ENCODE results near the gene CUEDC1. TPM values are rescaled to one million over a fixed set of nuclear protein-coding genes. Genes with fewer than 3 reads are reported as not detected.

The CUEDC1 gene
- total RNA-seq, 1 experiment from 2014 or later = 27.5 TPM

- Histone ChIP-seq H3K27me3 (replicated peaks; ENCODE audit: control insufficient read depth, insufficient read depth, low read length) (no peaks in the 10 kb centered on the region), H3K9me3 (no peaks in the 10 kb centered on the region), H3K4me1 (peaks cover 23% of the 10 kb centered on the region), H3K36me3 (ENCODE audit: control insufficient read depth, insufficient read depth, low read length) (peaks cover 5% of the 10 kb centered on the region; the same call in 1 of the 2 replicates), H3K4me3 (ENCODE audit: low read depth, low read length) (no peak overlapping the region)
- Mint-ChIP-seq H3K27me3 (ENCODE audit: insufficient read depth, unreplicated experiment) (no peaks in the 10 kb centered on the region), H3K36me3 (ENCODE audit: insufficient read depth, unreplicated experiment) (peaks cover 90% of the 10 kb centered on the region), H3K4me1 (ENCODE audit: low read depth, unreplicated experiment) (peaks cover 20% of the 10 kb centered on the region), H3K27ac (ENCODE audit: unreplicated experiment) (no peak overlapping the region), H3K9me3 (ENCODE audit: unreplicated experiment) (no peaks in the 10 kb centered on the region), H3K4me3 (ENCODE audit: unreplicated experiment) (no peak overlapping the region)
- ChIA-PET POLR2A (interaction anchor here (0.5 to 0.6 kb wide), 2 partner anchors 8 to 512 kb away, joined by 3 read pairs; partner anchors contain the start of gene MTMR4), CTCF (no interaction called here)
- no peak for TF ChIP-seq CTCF (IDR thresholded peaks at IDR 0.05; ENCODE audit: insufficient read depth in 1 of 2, low read depth in 1 of 2, low read length in 1 of 2, severe bottlenecking in 1 of 2, unreplicated experiment in 1 of 2)
- no TSS peak for BruUV-seq (replicated peaks)
- intact Hi-C loops (cut with micrococcal nuclease; ENCODE audit: unreplicated experiment) = no loop called here
- DNase-seq = no peak
Observed at GRCh38 chr17:58002154-58002948, 47.1 kb upstream of the CUEDC1 start.

GRCh38 chr17:58001461-58002124, 46.4 kb upstream of the CUEDC1 start:
- Histone ChIP-seq H3K4me3 (ENCODE audit: low read depth, low read length) (no peak overlapping the region), H3K27me3 (replicated peaks; ENCODE audit: control insufficient read depth, insufficient read depth, low read length) (no peaks in the 10 kb centered on the region), H3K4me1 (peaks cover 23% of the 10 kb centered on the region), H3K36me3 (ENCODE audit: control insufficient read depth, insufficient read depth, low read length) (peaks cover 5% of the 10 kb centered on the region; the same call in 1 of the 2 replicates), H3K9me3 (no peaks in the 10 kb centered on the region)
- POLR2A ChIA-PET = interaction anchor here (0.5 kb wide), 1 partner anchor 513 kb away, joined by 3 read pairs; the partner anchor contains the start of gene MTMR4
- no peak overlapping the region for H3K4me3 Mint-ChIP-seq (ENCODE audit: unreplicated experiment)
- no peak overlapping the region for H3K27ac Mint-ChIP-seq (ENCODE audit: unreplicated experiment)
- TF ChIP-seq CTCF (IDR thresholded peaks at IDR 0.05; ENCODE audit: insufficient read depth in 1 of 2, low read depth in 1 of 2, low read length in 1 of 2, severe bottlenecking in 1 of 2, unreplicated experiment in 1 of 2) = no peak
- peaks cover 90% of the 10 kb centered on the region for H3K36me3 Mint-ChIP-seq (ENCODE audit: insufficient read depth, unreplicated experiment)
- no peaks in the 10 kb centered on the region for H3K27me3 Mint-ChIP-seq (ENCODE audit: insufficient read depth, unreplicated experiment)
- no peak for DNase-seq
- CTCF ChIA-PET = no interaction called here
- no TSS peak for BruUV-seq (replicated peaks)
- intact Hi-C loops (cut with micrococcal nuclease; ENCODE audit: unreplicated experiment) = no loop called here
- no peaks in the 10 kb centered on the region for H3K9me3 Mint-ChIP-seq (ENCODE audit: unreplicated experiment)
- H3K4me1 Mint-ChIP-seq (ENCODE audit: low read depth, unreplicated experiment) = peaks cover 20% of the 10 kb centered on the region

GRCh38 chr17:57999496-58000017, 44.3 kb upstream of the CUEDC1 start:
- CTCF ChIA-PET = interaction anchor here (0.5 to 2.0 kb wide), 23 partner anchors 10 to 1730 kb away, joined by 3 to 23 read pairs (median 5); partner anchors contain the start of gene VEZF1
- Mint-ChIP-seq H3K27me3 (ENCODE audit: insufficient read depth, unreplicated experiment) (no peaks in the 10 kb centered on the region), H3K27ac (ENCODE audit: unreplicated experiment) (no peak overlapping the region), H3K36me3 (ENCODE audit: insufficient read depth, unreplicated experiment) (peaks cover 85% of the 10 kb centered on the region), H3K4me1 (ENCODE audit: low read depth, unreplicated experiment) (peaks cover 9% of the 10 kb centered on the region), H3K4me3 (ENCODE audit: unreplicated experiment) (no peak overlapping the region), H3K9me3 (ENCODE audit: unreplicated experiment) (no peaks in the 10 kb centered on the region)
- H3K4me1 ChIP-seq = peaks cover 12% of the 10 kb centered on the region
- H3K27me3 ChIP-seq (replicated peaks; ENCODE audit: control insufficient read depth, insufficient read depth, low read length) = no peaks in the 10 kb centered on the region
- no TSS peak for BruUV-seq (replicated peaks)
- TF ChIP-seq CTCF (IDR thresholded peaks at IDR 0.05; ENCODE audit: insufficient read depth in 1 of 2, low read depth in 1 of 2, low read length in 1 of 2, severe bottlenecking in 1 of 2, unreplicated experiment in 1 of 2) = peak; percentile 71 to 81
- POLR2A ChIA-PET = interaction anchor here (0.5 to 1.1 kb wide), 7 partner anchors 8 to 476 kb away, joined by 3 to 6 read pairs (median 3); partner anchors contain the start of genes DYNLL2 and MRPS23
- intact Hi-C loops (cut with micrococcal nuclease; ENCODE audit: unreplicated experiment) = loop anchor here (1.0 kb wide), 1 partner anchor 114 kb away; no protein-coding TSS in a partner anchor
- DNase-seq = peak in 1 of 2 experiments; percentile 68
- H3K4me3 ChIP-seq (ENCODE audit: low read depth, low read length) = no peak overlapping the region
- no peaks in the 10 kb centered on the region for H3K9me3 ChIP-seq
- peaks cover 4% of the 10 kb centered on the region; the same call in 1 of the 2 replicates for H3K36me3 ChIP-seq (ENCODE audit: control insufficient read depth, insufficient read depth, low read length)

Measured in Caco-2 (cell line).